Right atrium auricular region (tissue), 2 donors: ENCODE data around the gene GSTA4. TPM values are rescaled to one million over a fixed set of nuclear protein-coding genes. Genes with fewer than 3 reads are reported as not detected.

ENCODE experiments used
- DNase-seq: peaks from one replicate; pipeline ENCODE4 v3.0.0-alpha.2; 2019; ENCODE audit warnings: low spot score
- H3K27ac ChIP-seq, 2 donors: fragments of 200-600 bp; sonication (generic); 1 replicate in 1 of 2; 2 replicates in 1 of 2; pipeline ENCODE4 v1.5.1; 2016 to 2019
- H3K27me3 ChIP-seq, 2 donors: fragments of 200-600 bp; sonication (generic); one replicate each; pipeline versions ENCODE4 v1.5.1 to v1.6.0; 2017 to 2019
- H3K36me3 ChIP-seq: fragments of 200-600 bp; sonication (generic); one replicate; pipeline ENCODE4 v1.5.1; 2016
- H3K4me1 ChIP-seq, 2 donors: fragments of 200-600 bp; sonication (generic); one replicate each; pipeline versions ENCODE4 v1.5.1 to v1.6.0; 2017 to 2019
- H3K4me3 ChIP-seq, 2 donors: fragments of 200-600 bp; sonication (generic); 1 replicate in 1 of 2; 2 replicates in 1 of 2; pipeline ENCODE4 v1.5.1; 2017 to 2019; ENCODE audit warnings: mild to moderate bottlenecking in 1 of 2, moderate library complexity in 1 of 2
- H3K9me3 ChIP-seq, 2 donors: fragments of 200-600 bp; sonication (generic); one replicate each; pipeline ENCODE4 v1.5.1; 2019
- total RNA-seq, 2 donors: library from RNA; depleted of rRNA; stranded (reverse); fragments of >200 nt; gene quantifications; one replicate each; pipeline ENCODE4 v1.1.0, GENCODE V29; 2016
- TF ChIP-seq, protein P1 (sequence below), 2 donors: fragments of 200-600 bp; sonication (generic); IDR thresholded peaks; one replicate each; pipeline ENCODE4 v1.5.1; 2019; ENCODE audit warnings: antibody characterized with exemption in 2 of 2

GSTA4 gene
- total RNA-seq, 2 donors from 2014 or later: 9.3 to 12.1 TPM

DNA sequence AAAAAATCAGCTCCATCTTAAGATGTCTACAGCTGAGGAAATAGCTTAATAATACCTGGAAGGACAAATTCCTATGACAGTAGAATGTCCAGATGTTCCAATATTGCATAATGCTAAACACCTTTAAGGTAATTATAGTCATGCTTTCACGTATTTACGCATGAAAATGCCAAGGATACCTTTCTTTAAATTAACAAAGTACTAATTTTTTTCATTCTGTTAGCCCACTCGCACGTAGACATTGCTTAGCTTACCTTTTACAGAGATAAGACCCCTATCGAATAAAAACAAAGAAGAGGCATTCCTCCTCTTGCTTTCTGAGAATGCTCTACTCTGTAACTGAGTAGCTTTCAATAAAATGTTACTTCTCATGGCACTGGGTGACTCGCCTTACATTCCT is 4.4 kb upstream of the GSTA4 start:
- no peak for DNase-seq
- Histone ChIP-seq H3K9me3 (no peaks in the 10 kb centered on the region), H3K4me3 (no peak overlapping the region), H3K36me3 (peaks cover 6% of the 10 kb centered on the region), H3K27ac (no peak overlapping the region), H3K27me3 (no peaks in the 10 kb centered on the region), H3K4me1 (peaks cover 0 to 7% of the 10 kb centered on the region in 2 donors)
- TF ChIP-seq, protein P1, sequence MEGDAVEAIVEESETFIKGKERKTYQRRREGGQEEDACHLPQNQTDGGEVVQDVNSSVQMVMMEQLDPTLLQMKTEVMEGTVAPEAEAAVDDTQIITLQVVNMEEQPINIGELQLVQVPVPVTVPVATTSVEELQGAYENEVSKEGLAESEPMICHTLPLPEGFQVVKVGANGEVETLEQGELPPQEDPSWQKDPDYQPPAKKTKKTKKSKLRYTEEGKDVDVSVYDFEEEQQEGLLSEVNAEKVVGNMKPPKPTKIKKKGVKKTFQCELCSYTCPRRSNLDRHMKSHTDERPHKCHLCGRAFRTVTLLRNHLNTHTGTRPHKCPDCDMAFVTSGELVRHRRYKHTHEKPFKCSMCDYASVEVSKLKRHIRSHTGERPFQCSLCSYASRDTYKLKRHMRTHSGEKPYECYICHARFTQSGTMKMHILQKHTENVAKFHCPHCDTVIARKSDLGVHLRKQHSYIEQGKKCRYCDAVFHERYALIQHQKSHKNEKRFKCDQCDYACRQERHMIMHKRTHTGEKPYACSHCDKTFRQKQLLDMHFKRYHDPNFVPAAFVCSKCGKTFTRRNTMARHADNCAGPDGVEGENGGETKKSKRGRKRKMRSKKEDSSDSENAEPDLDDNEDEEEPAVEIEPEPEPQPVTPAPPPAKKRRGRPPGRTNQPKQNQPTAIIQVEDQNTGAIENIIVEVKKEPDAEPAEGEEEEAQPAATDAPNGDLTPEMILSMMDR (IDR thresholded peaks at IDR 0.05): no peak

DNA sequence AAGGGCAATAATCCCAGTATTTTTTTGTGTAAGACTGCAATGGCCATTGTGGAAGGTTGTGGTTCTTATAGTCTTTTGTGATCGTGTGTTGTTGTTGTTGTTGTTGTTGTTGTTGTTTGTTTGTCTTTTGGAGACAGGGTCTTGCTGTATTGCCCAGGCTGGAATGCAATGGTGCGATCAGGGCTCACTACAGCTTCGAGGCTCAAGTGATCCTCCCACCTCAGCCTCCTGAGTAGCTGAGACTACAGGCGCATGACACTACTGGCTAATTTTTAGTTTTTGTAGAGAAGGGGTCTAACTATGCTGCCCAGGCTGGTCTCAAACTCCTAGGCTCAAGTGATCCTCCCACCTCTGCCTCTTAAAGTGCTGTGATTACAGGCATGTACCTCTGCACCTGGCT is 3.5 kb upstream of the GSTA4 start:
- Histone ChIP-seq H3K27me3 (no peaks in the 10 kb centered on the region), H3K27ac (no peak overlapping the region)

DNA sequence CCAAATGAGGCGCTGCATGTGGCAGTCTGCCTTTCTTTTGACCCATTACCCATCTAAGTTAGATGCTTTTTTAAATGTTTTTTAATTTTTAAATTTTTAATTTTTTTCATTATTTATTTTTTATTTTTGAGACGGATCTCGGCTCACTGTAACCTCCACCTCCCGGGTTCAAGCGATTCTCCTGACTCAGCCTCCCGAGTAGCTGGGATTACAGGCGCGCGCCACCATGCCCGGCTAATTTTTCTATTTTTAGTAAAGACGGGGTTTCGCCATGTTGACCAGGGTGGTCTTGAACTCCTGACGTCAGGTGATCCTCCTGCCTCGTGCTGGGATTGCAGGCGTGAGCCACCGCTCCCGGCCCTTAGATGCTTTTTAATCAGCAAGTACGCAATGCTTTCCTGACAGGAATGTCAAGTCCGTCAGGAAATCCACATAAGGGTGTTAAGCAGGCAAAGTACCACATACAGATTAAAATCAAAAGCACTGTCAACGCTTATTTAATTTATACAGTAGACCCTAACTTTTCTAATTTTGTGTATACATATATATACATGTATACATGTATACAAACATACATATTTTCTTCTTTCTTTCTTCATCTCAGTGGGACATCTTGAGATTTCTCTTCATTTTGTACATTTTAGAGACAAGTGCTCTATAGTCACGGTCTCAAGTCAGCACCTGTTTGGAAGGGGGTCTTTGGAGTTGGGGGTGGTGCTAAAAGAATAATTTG is 995 bp upstream of the GSTA4 start:
- peak overlapping the region; percentile 3 to 67 for H3K4me3 ChIP-seq
- TF ChIP-seq, protein P1 (IDR thresholded peaks at IDR 0.05): no peak
- H3K9me3 ChIP-seq: no peaks in the 10 kb centered on the region
- H3K36me3 ChIP-seq: no peaks in the 10 kb centered on the region
- H3K27ac ChIP-seq: peak overlapping the region; percentile 90 to 96
- DNase-seq: peak; percentile 75
- H3K4me1 ChIP-seq: peaks cover 0 to 23% of the 10 kb centered on the region in 2 donors
- no peaks in the 10 kb centered on the region for H3K27me3 ChIP-seq

More for the DNA sequence above, 3.5 kb upstream of the GSTA4 start:
- no peaks in the 10 kb centered on the region for H3K9me3 ChIP-seq
- no peak for DNase-seq
- H3K36me3 ChIP-seq: peaks cover 3% of the 10 kb centered on the region
- H3K4me3 ChIP-seq: no peak overlapping the region
- TF ChIP-seq, protein P1 (IDR thresholded peaks at IDR 0.05): no peak
- H3K4me1 ChIP-seq: peaks cover 0 to 10% of the 10 kb centered on the region in 2 donors

DNA sequence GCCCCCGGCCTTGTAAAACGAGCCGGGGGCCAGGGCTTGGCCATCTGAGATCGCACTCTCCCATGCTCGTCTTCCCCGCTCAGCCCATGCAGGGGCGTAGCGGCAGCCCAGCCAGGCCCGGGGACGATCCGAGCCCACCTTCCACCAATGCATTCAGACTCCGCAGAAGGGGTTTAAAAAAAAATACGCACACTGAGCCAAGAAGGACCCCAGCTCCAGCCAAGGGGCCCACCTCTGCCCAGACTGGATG is 320 bp downstream of the GSTA4 start:
- H3K4me3 ChIP-seq: peak overlapping the region; percentile 67 to 68
- H3K9me3 ChIP-seq: no peaks in the 10 kb centered on the region
- peaks cover 0 to 23% of the 10 kb centered on the region in 2 donors for H3K4me1 ChIP-seq
- H3K27me3 ChIP-seq: no peaks in the 10 kb centered on the region
- H3K36me3 ChIP-seq: no peaks in the 10 kb centered on the region
- DNase-seq: no peak
- TF ChIP-seq, protein P1 (IDR thresholded peaks at IDR 0.05): no peak
- H3K27ac ChIP-seq: peak overlapping the region; percentile 90 to 96

DNA sequence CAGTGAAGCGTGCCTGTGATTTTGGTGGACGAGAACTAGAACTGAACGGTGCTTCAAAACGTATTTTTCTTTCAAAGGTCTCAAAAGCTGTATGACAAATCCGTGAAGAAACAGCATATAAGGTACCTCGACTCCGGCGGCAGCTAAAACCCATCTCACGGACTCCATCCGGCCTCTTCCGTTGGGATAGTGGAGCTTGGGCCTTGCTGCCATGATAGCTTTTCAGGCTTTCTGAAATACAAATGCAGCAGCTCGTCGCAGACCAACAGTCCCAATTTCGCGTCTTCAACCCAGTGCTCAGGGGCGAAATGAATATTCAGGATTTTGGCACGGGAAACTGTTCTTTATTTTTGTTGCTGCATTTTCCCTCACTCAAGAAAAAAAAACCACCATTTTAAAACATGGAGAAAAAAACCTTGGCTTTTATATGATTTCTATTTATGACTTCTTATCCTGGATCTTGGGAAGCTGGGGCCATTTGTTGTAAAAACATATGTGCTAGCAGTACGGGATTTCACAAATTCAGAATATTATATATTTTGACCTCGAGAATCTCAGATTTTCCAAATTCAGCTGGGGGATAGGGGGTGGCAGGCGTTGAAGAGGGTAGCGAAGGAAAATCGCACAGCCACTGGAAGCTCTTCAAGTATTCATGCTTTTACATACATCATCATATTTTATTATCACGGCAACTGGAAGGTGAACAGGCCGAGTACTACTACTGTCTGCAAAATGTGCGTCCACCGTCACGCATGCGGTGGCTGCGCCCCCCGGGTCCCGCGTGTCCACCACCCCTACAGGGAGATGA is 849 bp downstream of the GSTA4 start:
- TF ChIP-seq, protein P1 (IDR thresholded peaks at IDR 0.05): no peak
- no peaks in the 10 kb centered on the region for H3K27me3 ChIP-seq
- peak overlapping the region; percentile 90 to 96 for H3K27ac ChIP-seq
- H3K36me3 ChIP-seq: no peaks in the 10 kb centered on the region
- peaks cover 0 to 23% of the 10 kb centered on the region in 2 donors for H3K4me1 ChIP-seq
- peak overlapping the region; percentile 67 to 68 for H3K4me3 ChIP-seq
- no peaks in the 10 kb centered on the region for H3K9me3 ChIP-seq
- no peak for DNase-seq
